Neural crest cell (in vitro differentiated cells): ENCODE data around the gene CMIP. TPM values are rescaled to one million over a fixed set of nuclear protein-coding genes. Genes with fewer than 3 reads are reported as not detected.

ENCODE experiments used
- DNase-seq: peaks from one replicate; pipeline ENCODE4 v3.0.0; 2021; ENCODE audit warnings: low read depth, mixed read lengths, low spot score
- H3K27ac Mint-ChIP-seq: one replicate; pipeline ENCODE4 v1.8.0; 2021; ENCODE audit warnings: mild to moderate bottlenecking, mixed read lengths; ENCODE audit not compliant: unreplicated experiment
- H3K27me3 Mint-ChIP-seq: 2 replicates; pipeline ENCODE4 v1.8.0; 2021; ENCODE audit warnings: low read depth, mild to moderate bottlenecking, mixed read lengths
- H3K36me3 Mint-ChIP-seq: 2 replicates; pipeline ENCODE4 v1.8.0; 2021; ENCODE audit warnings: low read depth, mild to moderate bottlenecking, mixed read lengths
- H3K4me1 Mint-ChIP-seq: 2 replicates; pipeline ENCODE4 v1.8.0; 2021; ENCODE audit warnings: mixed read lengths
- H3K4me3 Mint-ChIP-seq: one replicate; pipeline ENCODE4 v1.8.0; 2021; ENCODE audit warnings: mild to moderate bottlenecking, mixed read lengths
- H3K9me3 Mint-ChIP-seq: 2 replicates; pipeline ENCODE4 v1.8.0; 2021; ENCODE audit warnings: mixed read lengths
- total RNA-seq: library from RNA; stranded (reverse); gene quantifications from 2 replicates; pipeline ENCODE4 v1.2.1, GENCODE V29; 2021
- TF ChIP-seq, protein P1 (sequence below): fragments of 200-600 bp; sonication (generic); conservative IDR thresholded peaks from 2 replicates; pipeline ENCODE4 v1.5.0; 2021; ENCODE audit warnings: antibody characterized with exemption, mild to moderate bottlenecking

The CMIP gene
- total RNA-seq, 1 donor from 2014 or later = 41.2 TPM

DNA sequence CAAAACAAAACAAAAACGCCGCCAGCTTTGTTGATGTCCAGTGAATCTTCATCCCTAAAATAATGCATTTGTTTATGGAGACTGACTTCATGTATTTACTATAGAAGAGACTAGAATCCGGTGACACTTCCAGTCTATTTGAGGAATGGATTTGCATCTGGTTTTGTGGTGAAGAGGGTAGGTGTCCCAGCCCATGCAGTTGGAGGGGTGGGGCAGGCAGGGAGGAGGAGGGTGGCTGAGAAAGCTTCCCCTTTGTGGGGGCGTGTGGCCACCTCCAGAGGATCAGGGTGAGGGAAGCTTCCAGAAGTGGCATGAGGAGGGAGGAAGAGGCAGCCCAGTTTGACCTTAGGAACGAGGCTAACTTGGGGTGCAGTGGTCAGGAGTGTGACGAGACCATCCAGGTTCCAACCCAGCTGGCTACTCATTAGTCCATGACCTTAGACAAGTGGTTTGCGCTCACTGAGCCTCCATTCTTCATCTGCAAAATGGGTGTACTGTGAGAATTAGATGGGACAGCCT, 69.5 kb downstream of the CMIP start:
- TF ChIP-seq, protein P1, sequence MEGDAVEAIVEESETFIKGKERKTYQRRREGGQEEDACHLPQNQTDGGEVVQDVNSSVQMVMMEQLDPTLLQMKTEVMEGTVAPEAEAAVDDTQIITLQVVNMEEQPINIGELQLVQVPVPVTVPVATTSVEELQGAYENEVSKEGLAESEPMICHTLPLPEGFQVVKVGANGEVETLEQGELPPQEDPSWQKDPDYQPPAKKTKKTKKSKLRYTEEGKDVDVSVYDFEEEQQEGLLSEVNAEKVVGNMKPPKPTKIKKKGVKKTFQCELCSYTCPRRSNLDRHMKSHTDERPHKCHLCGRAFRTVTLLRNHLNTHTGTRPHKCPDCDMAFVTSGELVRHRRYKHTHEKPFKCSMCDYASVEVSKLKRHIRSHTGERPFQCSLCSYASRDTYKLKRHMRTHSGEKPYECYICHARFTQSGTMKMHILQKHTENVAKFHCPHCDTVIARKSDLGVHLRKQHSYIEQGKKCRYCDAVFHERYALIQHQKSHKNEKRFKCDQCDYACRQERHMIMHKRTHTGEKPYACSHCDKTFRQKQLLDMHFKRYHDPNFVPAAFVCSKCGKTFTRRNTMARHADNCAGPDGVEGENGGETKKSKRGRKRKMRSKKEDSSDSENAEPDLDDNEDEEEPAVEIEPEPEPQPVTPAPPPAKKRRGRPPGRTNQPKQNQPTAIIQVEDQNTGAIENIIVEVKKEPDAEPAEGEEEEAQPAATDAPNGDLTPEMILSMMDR = no peak
- Mint-ChIP-seq H3K27me3 (no peaks in the 10 kb centered on the region), H3K4me1 (peaks cover 20% of the 10 kb centered on the region)

DNA sequence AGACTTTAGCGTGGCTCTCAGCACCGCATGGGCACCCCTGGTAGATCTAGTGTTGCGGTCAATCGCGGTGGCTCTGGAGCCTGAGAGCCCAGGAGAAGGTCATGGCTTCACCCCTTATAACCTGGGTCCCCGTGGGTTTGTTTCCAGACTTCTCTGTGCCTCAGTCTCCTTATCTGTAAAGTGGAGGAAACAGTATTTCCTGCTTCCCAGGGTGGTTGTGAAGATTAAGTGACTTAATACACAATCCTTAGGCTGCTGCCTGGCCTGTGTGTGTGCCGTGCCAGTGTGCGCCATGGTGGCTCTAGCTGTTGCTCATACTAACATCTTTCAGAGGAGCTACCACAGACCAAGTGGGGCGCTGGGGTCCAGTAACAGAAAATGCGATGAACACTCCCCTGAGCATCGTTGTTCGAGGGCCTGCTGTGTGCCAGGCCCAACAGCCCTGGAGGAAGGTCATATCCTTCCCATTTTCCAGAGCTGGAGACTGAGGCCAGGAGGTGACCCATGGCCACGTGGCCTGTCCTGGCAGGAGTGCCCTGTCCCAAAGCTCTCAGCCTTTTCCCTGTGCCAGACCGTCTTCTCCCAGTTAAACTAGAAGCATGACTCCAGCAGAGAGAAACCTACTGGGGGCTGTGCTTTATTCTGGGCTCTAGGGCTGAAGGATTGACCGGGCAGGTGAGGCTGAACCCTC, 70.1 kb downstream of the CMIP start:
- H3K4me3 Mint-ChIP-seq = no peak overlapping the region
- H3K9me3 Mint-ChIP-seq = no peaks in the 10 kb centered on the region
- H3K36me3 Mint-ChIP-seq = peaks cover 12% of the 10 kb centered on the region
- H3K4me1 Mint-ChIP-seq = peaks cover 25% of the 10 kb centered on the region
- DNase-seq = no peak
- H3K27me3 Mint-ChIP-seq = no peaks in the 10 kb centered on the region
- no peak overlapping the region for H3K27ac Mint-ChIP-seq
- TF ChIP-seq, protein P1 = no peak

More for the DNA sequence above, 69.5 kb downstream of the CMIP start:
- no peak overlapping the region for H3K4me3 Mint-ChIP-seq
- peaks cover 12% of the 10 kb centered on the region for H3K36me3 Mint-ChIP-seq
- DNase-seq = no peak
- no peaks in the 10 kb centered on the region for H3K9me3 Mint-ChIP-seq
- no peak overlapping the region for H3K27ac Mint-ChIP-seq

DNA sequence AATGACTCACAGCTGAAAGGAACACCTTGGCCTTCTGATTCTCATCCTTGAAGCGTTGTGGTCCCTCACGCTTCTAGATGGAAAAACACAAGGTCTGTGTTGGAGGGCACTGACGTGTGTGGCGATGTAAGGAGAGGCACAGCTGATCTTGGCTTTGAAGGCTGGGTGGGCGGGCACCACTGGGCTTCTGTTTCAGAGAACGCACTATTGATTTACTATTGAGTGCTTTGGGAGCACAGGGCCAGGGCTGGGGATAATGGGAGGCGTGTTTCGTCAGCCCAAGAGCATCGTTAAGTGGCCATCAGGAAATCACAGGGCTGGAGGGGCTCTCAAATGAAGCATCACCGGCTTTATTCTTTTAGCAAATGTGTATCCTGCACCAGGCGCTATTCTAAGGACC, 70.7 kb downstream of the CMIP start:
- no peak overlapping the region for H3K4me3 Mint-ChIP-seq
- no peak for DNase-seq
- H3K4me1 Mint-ChIP-seq = peaks cover 28% of the 10 kb centered on the region
- no peak overlapping the region for H3K27ac Mint-ChIP-seq
- H3K27me3 Mint-ChIP-seq = no peaks in the 10 kb centered on the region
- H3K9me3 Mint-ChIP-seq = no peaks in the 10 kb centered on the region
- peaks cover 12% of the 10 kb centered on the region for H3K36me3 Mint-ChIP-seq
- TF ChIP-seq, protein P1 = no peak

DNA sequence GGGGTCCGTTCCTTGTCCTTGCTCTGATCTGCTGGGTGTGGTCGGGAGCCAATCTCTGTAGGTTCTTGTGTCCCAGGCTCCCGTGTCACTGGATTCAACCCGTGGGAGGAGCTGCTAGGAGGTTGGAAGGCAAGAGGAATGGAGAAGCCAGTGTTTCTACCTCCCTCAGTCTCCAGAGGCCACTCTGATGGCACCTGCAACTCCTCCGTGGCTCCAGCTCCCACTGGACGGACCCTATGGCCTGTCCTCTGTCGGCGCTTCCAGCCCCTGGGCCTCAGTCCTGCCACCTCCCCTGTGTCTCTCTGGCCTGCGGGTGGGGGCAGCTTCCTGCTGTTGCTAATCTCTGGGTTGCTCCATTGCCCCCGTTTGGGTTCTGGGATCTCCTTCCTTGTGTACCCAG, 71.1 kb downstream of the CMIP start:
- Mint-ChIP-seq H3K27ac (no peak overlapping the region), H3K4me1 (peaks cover 32% of the 10 kb centered on the region), H3K9me3 (no peaks in the 10 kb centered on the region), H3K27me3 (no peaks in the 10 kb centered on the region), H3K4me3 (no peak overlapping the region), H3K36me3 (peaks cover 12% of the 10 kb centered on the region)
- DNase-seq = no peak
- TF ChIP-seq, protein P1 = no peak

DNA sequence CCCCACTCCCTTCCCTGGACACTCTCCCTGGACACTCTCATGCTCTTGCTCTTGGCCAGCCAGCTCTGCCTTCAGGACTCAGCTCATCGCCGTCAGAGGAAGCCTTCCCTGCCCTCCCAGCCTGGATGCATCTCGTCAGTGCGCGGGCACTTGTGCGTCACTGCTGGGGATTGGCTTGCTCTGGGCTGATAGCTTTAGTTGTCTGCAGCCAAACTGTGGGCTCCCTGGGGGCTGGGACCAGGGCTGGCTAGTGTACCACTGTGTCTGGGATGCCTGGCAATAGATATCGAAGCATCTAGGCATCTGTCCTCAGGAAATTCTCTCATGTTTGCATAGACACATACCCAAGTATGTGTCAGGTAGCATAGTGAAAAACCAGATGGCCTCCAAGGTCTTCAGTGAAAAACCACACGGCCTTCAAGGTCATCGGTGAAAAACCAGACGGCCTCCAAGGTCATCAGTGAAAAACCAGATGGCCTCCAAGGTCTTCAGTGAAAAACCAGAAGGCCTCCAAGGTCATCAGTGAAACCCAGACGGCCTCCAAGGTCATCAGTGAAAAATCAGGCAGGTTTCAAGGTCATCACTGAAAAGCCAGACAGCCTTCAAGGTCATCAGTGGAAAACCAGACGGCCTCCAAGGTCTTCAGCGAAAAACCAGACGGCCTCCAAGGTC, 72.0 kb downstream of the CMIP start:
- Mint-ChIP-seq H3K27me3 (no peaks in the 10 kb centered on the region), H3K4me3 (no peak overlapping the region), H3K4me1 (peaks cover 40% of the 10 kb centered on the region), H3K27ac (no peak overlapping the region), H3K9me3 (no peaks in the 10 kb centered on the region), H3K36me3 (peaks cover 7% of the 10 kb centered on the region)
- no peak for DNase-seq
- TF ChIP-seq, protein P1 = no peak
